Right lobe of liver (tissue), 6 donors: ENCODE measurements around the gene ACP3. TPM values are rescaled to one million over a fixed set of nuclear protein-coding genes. Genes with fewer than 3 reads are reported as not detected.

Experiments
- ATAC-seq, 4 donors: fragments of 200-7000 bp; cut with Tn5 transposase; one replicate each; pipeline ENCODE4 v1.9.1; 2020; ENCODE audit warnings: mild to moderate bottlenecking in 4 of 4, moderate library complexity in 4 of 4
- DNase-seq, 3 donors: peaks; one replicate each; pipeline ENCODE4 v3.0.0-alpha.2; 2020
- H3K27ac ChIP-seq, 3 donors: fragments of 200-600 bp; one replicate each; pipeline ENCODE4 v1.8.0; 2022
- H3K27me3 ChIP-seq, 2 donors: fragments of 200-600 bp; one replicate each; pipeline ENCODE4 v1.8.0; 2022
- H3K36me3 ChIP-seq, 4 donors: fragments of 200-600 bp; sonication (generic) in 1 of 4; one replicate each; pipeline versions ENCODE4 v1.5.1 to v1.8.0; 2017 to 2022; ENCODE audit warnings: control low read depth in 1 of 4
- H3K4me1 ChIP-seq, 4 donors: fragments of 200-600 bp; sonication (generic) in 1 of 4; one replicate each; pipeline versions ENCODE4 v1.5.1 to v1.8.0; 2017 to 2022; ENCODE audit warnings: control low read depth in 1 of 4
- H3K4me3 ChIP-seq, 3 donors: fragments of 200-600 bp; one replicate each; pipeline ENCODE4 v1.8.0; 2022
- H3K9me3 ChIP-seq, 4 donors: fragments of 200-600 bp; sonication (generic) in 1 of 4; one replicate each; pipeline versions ENCODE4 v1.5.1 to v1.8.0; 2017 to 2022; ENCODE audit warnings: control low read depth in 1 of 4
- POLR2A ChIP-seq: fragments of 450-650 bp; IDR thresholded peaks from one replicate; pipeline ENCODE4 v1.6.1; 2017; ENCODE audit warnings: antibody characterized with exemption, mild to moderate bottlenecking
- WGBS: methylation state at CpG from one replicate; pipeline ENCODE4 v1.1.6; 2018; ENCODE audit warnings: low coverage, low lambda C conversion rate; ENCODE audit not compliant: insufficient coverage; ENCODE audit errors: missing lambda C conversion rate; 5-methylcytosine and 5-hydroxymethylcytosine counted together
- intact Hi-C, 2 donors: fragments of 100-400 bp; cut with DNase I; formaldehyde crosslinking; loops; one replicate each; pipeline versions ENCODE4 v1.11.2 to v1.14.1; 2022
- total RNA-seq, 6 experiments: library from RNA; depleted of rRNA in 2 of 6; stranded (reverse); fragments of >200 nt in 2 of 6; fragmentation: NEBNext Ultra II Directional in 3 of 6; extraction: Animal tissue kit (Norgen Biotek cat#: 25700) in 3 of 6; gene quantifications; one replicate each; pipeline versions ENCODE4 v1.1.0 to v1.2.4, GENCODE V29; 2016 to 2023
- TF ChIP-seq, protein P1 (sequence below), 4 donors: fragments of 200-600 bp in 3 of 4; fragments of 450-650 bp in 1 of 4; IDR thresholded peaks; one replicate each; pipeline versions ENCODE4 v1.5.1 to v1.8.0; 2016 to 2022; ENCODE audit warnings: antibody characterized with exemption in 4 of 4, mild to moderate bottlenecking in 2 of 4
- donor health status: DM: no; HTN: yes; CAD: no.
- donor health status: DM: no; HTN: no; CAD: no.
- donor health status: DM: no; HTN: no; CAD: no.
- donor health status: DM: no; HTN: yes; CAD: no.
- donor health status: DM: no; HTN: yes; CAD: no.

Gene ACP3
- total RNA-seq, 6 experiments from 2014 or later, result 0.12 to 0.49 (median 0.22) TPM; not detected in 1

DNA sequence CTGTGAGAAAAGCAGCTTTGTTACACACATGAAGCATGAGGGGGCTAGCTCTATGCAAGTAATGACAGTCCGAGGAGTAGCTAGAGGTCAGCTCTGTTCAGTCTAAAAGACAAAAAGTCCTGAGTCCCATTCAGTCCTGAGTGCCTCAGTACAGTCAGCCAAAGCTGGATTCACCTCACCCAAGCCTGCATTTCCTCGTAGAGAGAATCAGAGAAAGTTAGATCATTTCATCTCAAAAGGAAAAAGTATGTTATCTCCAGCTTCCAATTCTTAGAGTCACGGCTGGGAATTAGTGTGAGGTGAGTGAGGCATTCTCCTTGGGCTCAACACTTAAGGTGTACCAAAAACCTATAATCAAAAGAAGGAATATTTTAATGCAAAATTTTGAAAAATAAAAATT is 5.9 kb upstream of the ACP3 start:
- intact Hi-C loops, result no loop called here
- H3K27me3 ChIP-seq, result no peaks in the 10 kb centered on the region
- TF ChIP-seq, protein P1, sequence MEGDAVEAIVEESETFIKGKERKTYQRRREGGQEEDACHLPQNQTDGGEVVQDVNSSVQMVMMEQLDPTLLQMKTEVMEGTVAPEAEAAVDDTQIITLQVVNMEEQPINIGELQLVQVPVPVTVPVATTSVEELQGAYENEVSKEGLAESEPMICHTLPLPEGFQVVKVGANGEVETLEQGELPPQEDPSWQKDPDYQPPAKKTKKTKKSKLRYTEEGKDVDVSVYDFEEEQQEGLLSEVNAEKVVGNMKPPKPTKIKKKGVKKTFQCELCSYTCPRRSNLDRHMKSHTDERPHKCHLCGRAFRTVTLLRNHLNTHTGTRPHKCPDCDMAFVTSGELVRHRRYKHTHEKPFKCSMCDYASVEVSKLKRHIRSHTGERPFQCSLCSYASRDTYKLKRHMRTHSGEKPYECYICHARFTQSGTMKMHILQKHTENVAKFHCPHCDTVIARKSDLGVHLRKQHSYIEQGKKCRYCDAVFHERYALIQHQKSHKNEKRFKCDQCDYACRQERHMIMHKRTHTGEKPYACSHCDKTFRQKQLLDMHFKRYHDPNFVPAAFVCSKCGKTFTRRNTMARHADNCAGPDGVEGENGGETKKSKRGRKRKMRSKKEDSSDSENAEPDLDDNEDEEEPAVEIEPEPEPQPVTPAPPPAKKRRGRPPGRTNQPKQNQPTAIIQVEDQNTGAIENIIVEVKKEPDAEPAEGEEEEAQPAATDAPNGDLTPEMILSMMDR (IDR thresholded peaks at IDR 0.05), result no peak
- TF ChIP-seq POLR2A, result no peak
- no peaks in the 10 kb centered on the region for H3K9me3 ChIP-seq
- 67% methylated on average over 3 of the region's 3 CpGs for WGBS
- H3K4me1 ChIP-seq, result no peaks in the 10 kb centered on the region
- DNase-seq, result no peak
- no peak for ATAC-seq
- H3K27ac ChIP-seq, result no peak overlapping the region
- H3K4me3 ChIP-seq, result no peak overlapping the region
- H3K36me3 ChIP-seq, result no peaks in the 10 kb centered on the region

DNA sequence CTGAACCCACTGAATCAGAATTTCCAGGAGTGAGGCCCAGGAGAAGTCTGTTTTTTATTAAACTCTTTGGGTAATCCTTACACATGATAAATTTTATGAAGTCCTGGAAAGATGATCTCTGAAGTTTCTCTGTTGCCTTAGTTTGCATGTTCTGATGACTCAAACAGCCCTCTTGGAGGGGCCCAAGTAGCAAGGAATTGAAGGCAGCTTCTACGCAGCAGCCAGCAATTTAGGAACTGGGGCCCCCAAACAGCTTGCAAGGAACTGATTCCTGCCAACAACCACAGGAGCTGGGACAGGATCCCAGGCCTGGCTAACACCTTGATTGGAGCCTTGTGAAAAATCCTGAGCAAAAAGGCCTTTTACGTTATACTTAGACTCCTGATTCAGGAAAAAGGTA is 5.4 kb upstream of the ACP3 start:
- intact Hi-C loops, result no loop called here
- Histone ChIP-seq H3K36me3 (no peaks in the 10 kb centered on the region), H3K27ac (no peak overlapping the region), H3K27me3 (no peaks in the 10 kb centered on the region), H3K4me3 (no peak overlapping the region), H3K9me3 (no peaks in the 10 kb centered on the region), H3K4me1 (no peaks in the 10 kb centered on the region)
- TF ChIP-seq, protein P1 (IDR thresholded peaks at IDR 0.05), result no peak
- no peak for TF ChIP-seq POLR2A
- 100% methylated on average over 2 of the region's 2 CpGs for WGBS
- ATAC-seq (no peak), DNase-seq (no peak)

DNA sequence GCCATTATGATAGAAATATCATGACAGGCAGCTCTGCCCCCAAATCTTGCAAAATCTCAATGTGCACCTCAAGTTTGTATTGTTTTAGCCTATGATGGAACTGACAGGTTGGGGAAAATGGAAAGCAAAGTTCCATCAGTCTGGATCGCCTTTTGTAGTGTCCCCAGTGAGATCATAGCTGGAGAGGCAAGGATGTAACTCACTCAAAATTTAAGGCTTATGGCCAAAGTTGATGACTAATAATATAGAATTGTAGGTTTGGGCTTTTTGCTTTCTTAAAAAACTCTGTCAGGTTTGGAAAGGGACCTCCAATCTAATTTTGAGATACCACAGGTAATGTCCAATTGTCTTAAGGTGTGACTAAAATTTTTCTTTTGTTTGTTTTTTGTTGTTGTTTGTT is 1.4 kb upstream of the ACP3 start:
- WGBS, result 71% methylated on average over 1 of the region's 1 CpG
- intact Hi-C loops, result no loop called here
- ATAC-seq, result no peak

DNA sequence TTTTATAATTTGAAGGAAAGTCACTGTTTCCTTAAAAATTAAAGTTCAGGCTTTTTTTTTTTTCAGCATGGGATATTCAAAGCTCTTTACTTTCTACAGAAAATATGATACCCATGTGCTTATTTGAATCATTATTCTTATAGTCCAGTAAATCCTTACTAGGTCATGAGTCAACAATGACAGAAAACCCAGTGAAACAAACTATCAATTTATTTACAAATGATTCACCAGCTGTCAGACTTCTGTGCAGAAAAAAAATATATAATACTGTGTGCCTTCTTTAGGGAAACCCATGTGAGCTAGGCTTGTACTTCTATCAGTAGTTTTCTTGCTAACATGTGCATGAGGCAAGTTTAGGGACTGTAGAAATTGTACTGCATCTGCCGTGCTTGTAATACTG is 1.2 kb downstream of the ACP3 start:
- Histone ChIP-seq H3K36me3 (no peaks in the 10 kb centered on the region), H3K27ac (no peak overlapping the region), H3K9me3 (no peaks in the 10 kb centered on the region), H3K27me3 (no peaks in the 10 kb centered on the region), H3K4me3 (no peak overlapping the region), H3K4me1 (no peaks in the 10 kb centered on the region)
- peak in 1 of 4 donors; percentile 25 for ATAC-seq
- WGBS, result 38% methylated on average over 1 of the region's 1 CpG
- no peak for DNase-seq
- intact Hi-C loops, result no loop called here
- TF ChIP-seq, protein P1 (IDR thresholded peaks at IDR 0.05), result no peak
- no peak for TF ChIP-seq POLR2A

More for the DNA sequence above, 1.4 kb upstream of the ACP3 start:
- Histone ChIP-seq H3K9me3 (no peaks in the 10 kb centered on the region), H3K27me3 (no peaks in the 10 kb centered on the region), H3K36me3 (no peaks in the 10 kb centered on the region), H3K4me3 (no peak overlapping the region), H3K27ac (no peak overlapping the region), H3K4me1 (no peaks in the 10 kb centered on the region)
- no peak for DNase-seq
- no peak for TF ChIP-seq POLR2A
- TF ChIP-seq, protein P1 (IDR thresholded peaks at IDR 0.05), result no peak

DNA sequence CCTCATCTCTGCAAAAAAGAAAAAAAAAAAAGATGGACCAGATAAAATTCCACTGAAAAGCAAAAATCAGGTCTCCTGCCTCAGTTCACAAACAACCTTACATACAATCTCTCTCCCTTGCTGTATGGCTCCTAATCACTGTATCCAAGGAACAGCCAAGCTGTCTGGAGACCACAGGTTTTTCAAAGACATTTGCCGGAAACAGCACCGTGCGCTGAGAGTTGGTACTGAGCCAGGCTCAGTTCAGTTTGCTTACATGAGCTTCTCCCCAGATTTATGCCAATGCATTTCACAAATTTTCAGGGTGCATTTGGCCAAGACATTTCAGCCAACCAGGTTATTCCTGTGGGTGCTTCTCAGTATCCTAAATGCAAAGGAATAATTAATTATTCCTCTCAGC is 4.1 kb downstream of the ACP3 start:
- no peaks in the 10 kb centered on the region for H3K9me3 ChIP-seq
- DNase-seq (no peak), ATAC-seq (no peak)
- no peaks in the 10 kb centered on the region for H3K36me3 ChIP-seq
- H3K4me1 ChIP-seq, result no peaks in the 10 kb centered on the region
- no peak overlapping the region for H3K27ac ChIP-seq
- WGBS, result 67% methylated on average over 3 of the region's 3 CpGs
- no peaks in the 10 kb centered on the region for H3K27me3 ChIP-seq
- TF ChIP-seq POLR2A, result no peak
- TF ChIP-seq, protein P1 (IDR thresholded peaks at IDR 0.05), result no peak
- intact Hi-C loops, result no loop called here
- no peak overlapping the region for H3K4me3 ChIP-seq
